Sigmoid colon (tissue), 7 donors: ENCODE measurements around the gene PPM1A. TPM values are rescaled to one million over a fixed set of nuclear protein-coding genes. Genes with fewer than 3 reads are reported as not detected.

ENCODE experiments used
- DNase-seq: peaks from one replicate; pipeline ENCODE4 v3.0.0-alpha.2; 2019
- H3K27ac ChIP-seq, 4 donors: fragments of 200-600 bp; sonication (generic); one replicate each; pipeline ENCODE4 v1.5.1; 2016 to 2019; ENCODE audit warnings: mild to moderate bottlenecking in 1 of 4
- H3K27me3 ChIP-seq, 3 donors: fragments of 200-600 bp; sonication (generic); one replicate each; pipeline ENCODE4 v1.5.1; 2019; ENCODE audit warnings: mild to moderate bottlenecking in 1 of 3
- H3K36me3 ChIP-seq, 4 donors: fragments of 200-600 bp; sonication (generic); one replicate each; pipeline ENCODE4 v1.5.1; 2016 to 2019
- H3K4me1 ChIP-seq, 4 donors: fragments of 200-600 bp; sonication (generic); one replicate each; pipeline ENCODE4 v1.5.1; 2017 to 2019
- H3K4me3 ChIP-seq, 4 donors: fragments of 200-600 bp; sonication (generic); one replicate each; pipeline ENCODE4 v1.5.1; 2017 to 2019; ENCODE audit warnings: mild to moderate bottlenecking in 2 of 4, moderate library complexity in 1 of 4
- H3K9me3 ChIP-seq, 4 donors: fragments of 200-600 bp in 3 of 4; sonication (generic) in 3 of 4; one replicate each; pipeline versions ENCODE4 v1.5.1 to v1.6.1; 2013 to 2019
- EP300 ChIP-seq, 4 donors: sonication (generic); formaldehyde crosslinking; IDR thresholded peaks; one replicate each; pipeline ENCODE4 v1.6.1; 2017; ENCODE audit warnings: antibody characterized with exemption in 4 of 4
- POLR2A ChIP-seq, 2 donors: fragments of 450-650 bp; IDR thresholded peaks; one replicate each; pipeline ENCODE4 v1.6.1; 2016; ENCODE audit warnings: antibody characterized with exemption in 2 of 2, mild to moderate bottlenecking in 2 of 2, moderate library complexity in 2 of 2
- POLR2AphosphoS5 ChIP-seq, 4 donors: sonication (generic); formaldehyde crosslinking; IDR thresholded peaks; one replicate each; pipeline ENCODE4 v1.6.1; 2017; ENCODE audit warnings: antibody characterized with exemption in 4 of 4
- WGBS, 2 donors: extraction: QIAGEN DNeasy Blood & Tissue Kit; methylation state at CpG; one replicate each; pipeline ENCODE4 v1.1.7; 2013; 5-methylcytosine and 5-hydroxymethylcytosine counted together
- intact Hi-C: fragments of 100-400 bp; cut with DNase I; formaldehyde crosslinking; loops from one replicate; pipeline ENCODE4 v1.15.1; 2023
- polyA plus RNA-seq, 3 donors: library from polyadenylated mRNA; stranded (reverse); fragments of 200-250 nt; gene quantifications; one replicate each; pipeline ENCODE4 v1.2.3, GENCODE V29; 2013
- total RNA-seq, 4 donors: library from RNA; depleted of rRNA; stranded (reverse); fragments of >200 nt; gene quantifications; one replicate each; pipeline ENCODE4 v1.1.0, GENCODE V29; 2016
- TF ChIP-seq, protein P1 (sequence below), 4 experiments: fragments of 450-650 bp in 3 of 4; fragments of 200-600 bp in 1 of 4; IDR thresholded peaks; one replicate each; pipeline ENCODE4 v1.5.1; 2016 to 2019; ENCODE audit warnings: antibody characterized with exemption in 4 of 4, mild to moderate bottlenecking in 3 of 4, moderate library complexity in 2 of 4
- donor health status: healthy with polysubstance abuse.
- donor health status: Bipolar disorder and iron deficiency.
- donor health status: healthy.

The PPM1A gene
- total and polyA plus RNA-seq, 7 donors: 34.9 to 116 (median 55.6) TPM

GRCh38 chr14:60339571-60339970 lies 90.5 kb downstream of the PPM1A start:
- no peak for DNase-seq
- intact Hi-C loops: no loop called here
- H3K4me3 ChIP-seq: no peak overlapping the region
- no peaks in the 10 kb centered on the region for H3K27me3 ChIP-seq
- WGBS, 2 donors: 83 to 87% methylated on average over 2 of the region's 2 CpGs
- no peaks in the 10 kb centered on the region for H3K4me1 ChIP-seq
- H3K27ac ChIP-seq: no peak overlapping the region
- TF ChIP-seq POLR2A (IDR thresholded peaks at IDR 0.05) (no peak), POLR2AphosphoS5 (IDR thresholded peaks at IDR 0.05) (no peak), EP300 (IDR thresholded peaks at IDR 0.05) (no peak)
- TF ChIP-seq, protein P1, sequence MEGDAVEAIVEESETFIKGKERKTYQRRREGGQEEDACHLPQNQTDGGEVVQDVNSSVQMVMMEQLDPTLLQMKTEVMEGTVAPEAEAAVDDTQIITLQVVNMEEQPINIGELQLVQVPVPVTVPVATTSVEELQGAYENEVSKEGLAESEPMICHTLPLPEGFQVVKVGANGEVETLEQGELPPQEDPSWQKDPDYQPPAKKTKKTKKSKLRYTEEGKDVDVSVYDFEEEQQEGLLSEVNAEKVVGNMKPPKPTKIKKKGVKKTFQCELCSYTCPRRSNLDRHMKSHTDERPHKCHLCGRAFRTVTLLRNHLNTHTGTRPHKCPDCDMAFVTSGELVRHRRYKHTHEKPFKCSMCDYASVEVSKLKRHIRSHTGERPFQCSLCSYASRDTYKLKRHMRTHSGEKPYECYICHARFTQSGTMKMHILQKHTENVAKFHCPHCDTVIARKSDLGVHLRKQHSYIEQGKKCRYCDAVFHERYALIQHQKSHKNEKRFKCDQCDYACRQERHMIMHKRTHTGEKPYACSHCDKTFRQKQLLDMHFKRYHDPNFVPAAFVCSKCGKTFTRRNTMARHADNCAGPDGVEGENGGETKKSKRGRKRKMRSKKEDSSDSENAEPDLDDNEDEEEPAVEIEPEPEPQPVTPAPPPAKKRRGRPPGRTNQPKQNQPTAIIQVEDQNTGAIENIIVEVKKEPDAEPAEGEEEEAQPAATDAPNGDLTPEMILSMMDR (IDR thresholded peaks at IDR 0.05): no peak
- H3K36me3 ChIP-seq: no peaks in the 10 kb centered on the region
- H3K9me3 ChIP-seq: no peaks in the 10 kb centered on the region

DNA sequence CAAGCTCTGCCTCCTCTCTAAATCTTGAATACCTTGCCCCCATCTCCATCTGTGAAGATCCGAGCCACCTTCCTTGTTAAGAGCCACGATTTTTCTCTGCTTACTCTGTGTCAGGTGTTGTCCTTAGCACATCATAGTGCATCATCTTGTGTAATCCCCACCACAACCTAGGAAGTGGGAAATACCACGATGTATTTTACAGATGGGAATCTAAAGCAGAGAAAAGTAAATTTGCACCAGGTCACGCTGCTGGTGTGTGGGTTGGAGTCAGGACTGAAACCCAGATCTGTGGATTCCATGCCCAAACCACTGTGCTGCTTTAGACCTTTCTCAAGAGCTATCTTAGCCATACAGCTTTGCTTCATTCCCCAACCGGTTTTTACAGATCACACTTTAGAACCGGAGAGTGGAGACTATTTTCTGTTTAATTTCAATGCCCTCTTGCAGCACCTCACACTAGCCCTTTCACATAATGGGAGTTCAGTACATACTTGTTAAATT lies 94.6 kb downstream of the PPM1A start:
- H3K27ac ChIP-seq: no peak overlapping the region
- H3K4me1 ChIP-seq: no peaks in the 10 kb centered on the region
- H3K4me3 ChIP-seq: no peak overlapping the region
- intact Hi-C loops: no loop called here
- H3K27me3 ChIP-seq: no peaks in the 10 kb centered on the region
- 70 to 79% methylated on average over 6 of the region's 6 CpGs for WGBS, 2 donors
- TF ChIP-seq, protein P1 (IDR thresholded peaks at IDR 0.05): no peak
- TF ChIP-seq EP300 (IDR thresholded peaks at IDR 0.05): no peak
- no peak for TF ChIP-seq POLR2A (IDR thresholded peaks at IDR 0.05)
- no peak for TF ChIP-seq POLR2AphosphoS5 (IDR thresholded peaks at IDR 0.05)
- DNase-seq: no peak
- no peaks in the 10 kb centered on the region for H3K9me3 ChIP-seq
- no peaks in the 10 kb centered on the region for H3K36me3 ChIP-seq

DNA sequence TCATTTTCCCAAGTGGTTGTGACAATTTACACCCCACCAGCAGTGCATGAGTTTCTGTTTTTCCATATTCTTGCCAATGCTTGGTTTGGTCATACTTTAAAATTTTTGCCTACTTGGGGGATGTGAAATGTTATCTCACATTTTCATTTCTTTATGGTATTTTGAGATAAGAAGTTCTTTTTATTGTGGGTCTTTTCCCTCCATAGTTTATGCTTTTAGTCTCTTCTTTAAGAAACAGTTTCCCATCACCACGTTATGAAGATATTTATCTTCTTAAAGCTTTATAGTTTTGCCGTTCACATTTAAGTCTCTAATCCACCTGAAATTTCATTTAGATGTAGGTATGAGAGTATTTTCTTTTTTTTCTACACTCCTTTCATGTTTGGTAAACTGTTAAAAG lies 95.7 kb downstream of the PPM1A start:
- intact Hi-C loops: no loop called here
- H3K9me3 ChIP-seq: no peaks in the 10 kb centered on the region
- no peak overlapping the region for H3K4me3 ChIP-seq
- no peak for DNase-seq
- no peaks in the 10 kb centered on the region for H3K27me3 ChIP-seq
- WGBS, 2 donors: 63 to 72% methylated on average over 2 of the region's 2 CpGs
- H3K36me3 ChIP-seq: no peaks in the 10 kb centered on the region
- H3K27ac ChIP-seq: no peak overlapping the region
- H3K4me1 ChIP-seq: no peaks in the 10 kb centered on the region
- TF ChIP-seq, protein P1 (IDR thresholded peaks at IDR 0.05): no peak
- TF ChIP-seq POLR2A (IDR thresholded peaks at IDR 0.05) (no peak), EP300 (IDR thresholded peaks at IDR 0.05) (no peak), POLR2AphosphoS5 (IDR thresholded peaks at IDR 0.05) (no peak)

GRCh38 chr14:60346706-60347105 lies 97.7 kb downstream of the PPM1A start:
- TF ChIP-seq POLR2A (IDR thresholded peaks at IDR 0.05) (no peak), EP300 (IDR thresholded peaks at IDR 0.05) (no peak), POLR2AphosphoS5 (IDR thresholded peaks at IDR 0.05) (no peak)
- TF ChIP-seq, protein P1 (IDR thresholded peaks at IDR 0.05): no peak
- WGBS, 2 donors: 60 to 72% methylated on average over 2 of the region's 2 CpGs
- Histone ChIP-seq H3K27ac (no peak overlapping the region), H3K27me3 (no peaks in the 10 kb centered on the region), H3K4me1 (peaks cover 0 to 7% (median 3%) of the 10 kb centered on the region in 4 donors), H3K36me3 (no peaks in the 10 kb centered on the region), H3K4me3 (no peak overlapping the region), H3K9me3 (no peaks in the 10 kb centered on the region)
- DNase-seq: no peak
- intact Hi-C loops: no loop called here

DNA sequence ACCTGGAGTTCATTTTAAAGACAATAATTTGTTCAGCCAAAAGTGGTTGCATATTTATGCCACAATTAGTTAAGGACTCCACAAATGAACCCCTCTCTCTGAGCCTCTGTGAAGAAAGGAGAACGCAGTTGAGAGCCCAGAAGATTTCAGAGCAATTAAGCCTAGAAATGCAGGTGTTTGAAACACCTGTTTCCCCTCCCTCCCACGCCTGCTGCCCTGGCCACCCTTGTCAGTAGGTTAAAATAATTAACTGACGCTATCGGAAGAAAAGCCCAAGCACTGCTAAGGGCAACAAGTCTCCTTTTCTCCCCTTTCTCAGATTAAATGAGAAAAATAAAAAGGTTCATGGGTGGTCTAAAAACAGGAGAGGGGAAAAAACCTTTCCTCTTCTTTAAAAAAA lies 99.2 kb downstream of the PPM1A start:
- Histone ChIP-seq H3K4me1 (peaks cover 0 to 7% (median 3%) of the 10 kb centered on the region in 4 donors), H3K27me3 (no peaks in the 10 kb centered on the region), H3K27ac (no peak overlapping the region), H3K9me3 (no peaks in the 10 kb centered on the region), H3K4me3 (no peak overlapping the region), H3K36me3 (no peaks in the 10 kb centered on the region)
- no peak for TF ChIP-seq POLR2AphosphoS5 (IDR thresholded peaks at IDR 0.05)
- TF ChIP-seq EP300 (IDR thresholded peaks at IDR 0.05): no peak
- no peak for TF ChIP-seq POLR2A (IDR thresholded peaks at IDR 0.05)
- TF ChIP-seq, protein P1 (IDR thresholded peaks at IDR 0.05): no peak
- 24 to 68% methylated on average over 4 of the region's 4 CpGs for WGBS, 2 donors
- intact Hi-C loops: no loop called here
- no peak for DNase-seq
